ENCODE measurements around the gene FAM107B. TPM values are rescaled to one million over a fixed set of nuclear protein-coding genes. Genes with fewer than 3 reads are reported as not detected.

The FAM107B gene
- total RNA-seq, 1 experiment from 2014 or later = 41.6 TPM

DNA sequence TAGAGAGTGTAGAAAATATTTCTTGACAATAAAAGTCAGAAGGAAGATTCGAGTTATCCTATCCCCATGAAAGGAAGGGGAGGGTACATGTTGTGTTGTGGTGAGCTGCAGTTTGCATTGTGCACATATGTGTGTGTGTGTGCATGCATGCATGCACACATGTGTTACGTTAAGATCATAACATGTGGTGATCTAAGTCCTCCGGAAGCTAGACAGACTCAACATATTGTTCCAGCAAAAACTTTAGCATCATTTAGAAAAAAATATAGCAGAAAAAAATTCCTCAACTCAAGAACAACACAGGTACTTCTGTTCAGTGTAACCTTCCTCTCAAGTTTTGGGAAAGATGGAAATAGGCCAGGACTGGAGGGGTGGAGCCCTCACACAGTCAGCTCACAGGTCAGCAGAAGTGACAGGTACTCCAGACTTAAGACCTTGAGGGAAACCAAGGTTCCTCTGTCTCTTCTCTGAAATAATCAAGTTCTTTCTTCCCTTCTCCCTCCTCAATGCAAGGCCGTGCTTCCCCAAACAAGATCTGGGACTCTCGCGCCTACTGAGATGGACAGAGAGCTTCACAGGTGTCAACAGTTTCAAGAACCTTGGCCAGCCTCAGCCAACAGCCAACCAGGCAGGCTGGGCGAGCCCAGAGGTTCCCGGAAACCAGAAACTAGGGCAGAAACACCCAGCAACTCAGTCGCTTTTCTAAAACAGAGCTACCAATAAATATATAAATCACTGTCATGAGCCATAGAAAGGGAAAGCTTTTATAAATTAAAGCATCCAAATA is 205.2 kb downstream of the FAM107B start:
- Histone ChIP-seq H3K36me3 (ENCODE audit: control insufficient read depth in 1 of 2, insufficient read depth in 2 of 2, low read length in 2 of 2) (peaks cover 0 to 3% of the 10 kb centered on the region in 2 experiments; a peak in 1 of 4 replicates), H3K4me3 (replicated peaks in 1 of 2; ENCODE audit: low read depth in 1 of 2, low read length in 2 of 2) (no peak overlapping the region), H3K27ac (ENCODE audit: low read depth, low read length) (no peak overlapping the region), H2AFZ (ENCODE audit: low read depth, low read length, poor library complexity, severe bottlenecking) (no peak overlapping the region), H3K27me3 (ENCODE audit: insufficient read depth, low read length) (no peaks in the 10 kb centered on the region), H3K4me2 (ENCODE audit: low read length) (no peak overlapping the region), H3K9me3 (ENCODE audit: control insufficient read depth in 1 of 2, insufficient read depth in 1 of 2, low read depth in 1 of 2, low read length in 2 of 2) (no peaks in the 10 kb centered on the region), H3K9ac (ENCODE audit: low read length) (no peak overlapping the region), H3K79me2 (ENCODE audit: insufficient read depth, low read length) (no peaks in the 10 kb centered on the region; the same call in 1 of the 2 replicates), H4K20me1 (ENCODE audit: insufficient read depth) (no peaks in the 10 kb centered on the region), H3K4me1 (ENCODE audit: control insufficient read depth in 1 of 2, insufficient read depth in 2 of 2, low read length in 2 of 2) (peaks cover 12 to 13% of the 10 kb centered on the region in 2 experiments), H3K9me2 (ENCODE audit: insufficient read depth) (no peaks in the 10 kb centered on the region)
- ChIA-PET CTCF (no interaction called here), RAD21 (ENCODE audit: low non-redundant PET in 1 of 2, low total read pairs in 2 of 2, uncharacterized antibody in 2 of 2, unreplicated experiment in 2 of 2) (no interaction called here), POLR2A (no interaction called here)
- ATAC-seq (no peak), DNase-seq (ENCODE audit: low read depth, low spot score) (no peak)
- BruUV-seq (replicated peaks) = no TSS peak
- intact Hi-C loops (cut with micrococcal nuclease) = no loop called here
- no peak for TF ChIP-seq FOSL1 (IDR thresholded peaks at IDR 0.05; ENCODE audit: low read depth)
- TF ChIP-seq, protein P1, sequence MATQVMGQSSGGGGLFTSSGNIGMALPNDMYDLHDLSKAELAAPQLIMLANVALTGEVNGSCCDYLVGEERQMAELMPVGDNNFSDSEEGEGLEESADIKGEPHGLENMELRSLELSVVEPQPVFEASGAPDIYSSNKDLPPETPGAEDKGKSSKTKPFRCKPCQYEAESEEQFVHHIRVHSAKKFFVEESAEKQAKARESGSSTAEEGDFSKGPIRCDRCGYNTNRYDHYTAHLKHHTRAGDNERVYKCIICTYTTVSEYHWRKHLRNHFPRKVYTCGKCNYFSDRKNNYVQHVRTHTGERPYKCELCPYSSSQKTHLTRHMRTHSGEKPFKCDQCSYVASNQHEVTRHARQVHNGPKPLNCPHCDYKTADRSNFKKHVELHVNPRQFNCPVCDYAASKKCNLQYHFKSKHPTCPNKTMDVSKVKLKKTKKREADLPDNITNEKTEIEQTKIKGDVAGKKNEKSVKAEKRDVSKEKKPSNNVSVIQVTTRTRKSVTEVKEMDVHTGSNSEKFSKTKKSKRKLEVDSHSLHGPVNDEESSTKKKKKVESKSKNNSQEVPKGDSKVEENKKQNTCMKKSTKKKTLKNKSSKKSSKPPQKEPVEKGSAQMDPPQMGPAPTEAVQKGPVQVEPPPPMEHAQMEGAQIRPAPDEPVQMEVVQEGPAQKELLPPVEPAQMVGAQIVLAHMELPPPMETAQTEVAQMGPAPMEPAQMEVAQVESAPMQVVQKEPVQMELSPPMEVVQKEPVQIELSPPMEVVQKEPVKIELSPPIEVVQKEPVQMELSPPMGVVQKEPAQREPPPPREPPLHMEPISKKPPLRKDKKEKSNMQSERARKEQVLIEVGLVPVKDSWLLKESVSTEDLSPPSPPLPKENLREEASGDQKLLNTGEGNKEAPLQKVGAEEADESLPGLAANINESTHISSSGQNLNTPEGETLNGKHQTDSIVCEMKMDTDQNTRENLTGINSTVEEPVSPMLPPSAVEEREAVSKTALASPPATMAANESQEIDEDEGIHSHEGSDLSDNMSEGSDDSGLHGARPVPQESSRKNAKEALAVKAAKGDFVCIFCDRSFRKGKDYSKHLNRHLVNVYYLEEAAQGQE (IDR thresholded peaks at IDR 0.05; ENCODE audit: low read depth) = no peak
- TF ChIP-seq, protein P2, sequence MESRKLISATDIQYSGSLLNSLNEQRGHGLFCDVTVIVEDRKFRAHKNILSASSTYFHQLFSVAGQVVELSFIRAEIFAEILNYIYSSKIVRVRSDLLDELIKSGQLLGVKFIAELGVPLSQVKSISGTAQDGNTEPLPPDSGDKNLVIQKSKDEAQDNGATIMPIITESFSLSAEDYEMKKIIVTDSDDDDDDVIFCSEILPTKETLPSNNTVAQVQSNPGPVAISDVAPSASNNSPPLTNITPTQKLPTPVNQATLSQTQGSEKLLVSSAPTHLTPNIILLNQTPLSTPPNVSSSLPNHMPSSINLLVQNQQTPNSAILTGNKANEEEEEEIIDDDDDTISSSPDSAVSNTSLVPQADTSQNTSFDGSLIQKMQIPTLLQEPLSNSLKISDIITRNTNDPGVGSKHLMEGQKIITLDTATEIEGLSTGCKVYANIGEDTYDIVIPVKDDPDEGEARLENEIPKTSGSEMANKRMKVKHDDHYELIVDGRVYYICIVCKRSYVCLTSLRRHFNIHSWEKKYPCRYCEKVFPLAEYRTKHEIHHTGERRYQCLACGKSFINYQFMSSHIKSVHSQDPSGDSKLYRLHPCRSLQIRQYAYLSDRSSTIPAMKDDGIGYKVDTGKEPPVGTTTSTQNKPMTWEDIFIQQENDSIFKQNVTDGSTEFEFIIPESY (IDR thresholded peaks at IDR 0.05; ENCODE audit: extremely low read depth, insufficient replicate concordance, low read length) = no peak
- TF ChIP-seq RAD21 (IDR thresholded peaks at IDR 0.05; ENCODE audit: low read depth) = no peak
- no peak for TF ChIP-seq JUND (IDR thresholded peaks at IDR 0.05)
- TF ChIP-seq POLR2AphosphoS5 (IDR thresholded peaks at IDR 0.05; ENCODE audit: low read depth, low read length) = no peak
- no peak for TF ChIP-seq CBX3 (IDR thresholded peaks at IDR 0.05; ENCODE audit: low read depth)
- TF ChIP-seq, protein P3, sequence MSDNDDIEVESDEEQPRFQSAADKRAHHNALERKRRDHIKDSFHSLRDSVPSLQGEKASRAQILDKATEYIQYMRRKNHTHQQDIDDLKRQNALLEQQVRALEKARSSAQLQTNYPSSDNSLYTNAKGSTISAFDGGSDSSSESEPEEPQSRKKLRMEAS (IDR thresholded peaks at IDR 0.05) = no peak
